NCI-H1694 treated with DMSO at 0.1 percent for 48 hours (cell line): Measurements from ENCODE around the gene PPME1.
"Not testable (repeated sequence)": the region's sequence is repeated elsewhere in the genome, so short reads cannot be mapped to it uniquely, and the experiment has no call there.

Source experiments
- DNase-seq: peaks from one replicate; lab custom pipeline; 2025; lab: John Stamatoyannopoulos, UW

The PPME1 gene

DNA sequence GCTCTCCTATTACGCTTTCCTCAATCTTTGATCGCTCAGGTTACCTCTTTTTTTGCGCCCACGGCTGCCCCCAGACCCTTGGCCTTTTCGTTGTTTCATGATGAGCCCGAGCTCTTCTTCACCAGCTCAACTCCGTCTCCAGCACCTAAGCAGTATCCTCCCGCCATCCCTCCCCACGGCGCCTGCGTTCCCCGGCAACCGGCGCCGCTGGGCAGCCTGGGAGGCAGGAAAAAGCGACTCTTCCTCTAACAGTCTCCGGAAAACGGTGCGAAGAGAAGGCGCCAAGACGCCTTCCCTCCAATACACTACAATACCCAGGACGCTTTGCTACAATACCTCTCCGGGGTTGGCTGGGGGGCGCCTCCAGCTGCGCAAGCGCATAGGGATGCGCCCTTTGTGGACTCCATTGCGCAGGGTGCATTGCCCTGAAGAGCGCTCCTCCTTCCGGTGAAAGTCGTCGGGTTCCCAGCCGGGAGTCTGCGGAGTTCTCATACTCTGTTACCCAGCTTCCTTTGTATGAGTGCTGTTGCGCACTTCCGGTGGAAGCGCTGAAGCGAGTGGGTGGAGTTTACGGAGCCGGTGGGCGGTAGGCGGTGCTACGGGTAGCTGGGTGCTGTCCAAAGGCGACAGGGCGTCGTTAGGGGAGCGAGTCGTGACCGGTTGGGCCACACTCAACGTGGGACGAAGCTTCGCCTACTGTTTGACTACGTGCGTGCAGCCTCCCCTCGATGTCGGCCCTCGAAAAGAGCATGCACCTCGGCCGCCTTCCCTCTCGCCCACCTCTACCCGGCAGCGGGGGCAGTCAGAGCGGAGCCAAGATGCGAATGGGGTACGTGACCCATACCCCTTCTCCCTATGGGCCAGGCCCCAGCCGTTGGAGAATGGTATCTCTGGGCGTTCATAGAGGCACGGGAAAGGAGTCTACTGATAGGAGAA is at the start of gene PPME1, which contains the start of gene C2CD3:
PPME1 (plus strand) TSS at position 596 of the 936 bp plus-strand sequence; CDS start at position 729, 133 bp downstream.
C2CD3 (minus strand) TSS at position 309 of the 936 bp plus-strand sequence; CDS start at position 99, 210 bp downstream.
- DNase-seq = peak; percentile 97

DNA sequence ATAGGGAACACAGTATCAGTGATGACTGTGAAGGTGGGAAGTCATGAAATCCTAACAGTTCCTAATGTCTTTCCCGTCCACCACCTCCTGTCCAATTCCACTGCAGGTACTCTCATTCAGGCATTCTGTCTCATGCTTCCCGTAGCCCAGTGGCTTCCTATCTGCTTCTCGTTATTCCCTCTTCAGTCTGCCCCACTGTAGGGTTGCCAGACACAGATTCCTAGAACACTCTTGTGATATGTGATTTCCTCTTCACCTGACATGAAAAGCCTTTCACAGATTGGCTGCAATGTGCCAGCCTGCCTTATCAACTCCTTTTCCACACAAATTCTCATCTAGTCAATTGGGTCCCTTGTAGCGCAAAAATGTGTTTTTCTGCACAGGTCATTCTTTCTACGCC is 49.3 kb upstream of the PPME1 start:
- DNase-seq = no peak

- no peak for DNase-seq
These were observed 48.1 kb upstream of the PPME1 start for GRCh38 chr11:74123008-74123448.

DNA sequence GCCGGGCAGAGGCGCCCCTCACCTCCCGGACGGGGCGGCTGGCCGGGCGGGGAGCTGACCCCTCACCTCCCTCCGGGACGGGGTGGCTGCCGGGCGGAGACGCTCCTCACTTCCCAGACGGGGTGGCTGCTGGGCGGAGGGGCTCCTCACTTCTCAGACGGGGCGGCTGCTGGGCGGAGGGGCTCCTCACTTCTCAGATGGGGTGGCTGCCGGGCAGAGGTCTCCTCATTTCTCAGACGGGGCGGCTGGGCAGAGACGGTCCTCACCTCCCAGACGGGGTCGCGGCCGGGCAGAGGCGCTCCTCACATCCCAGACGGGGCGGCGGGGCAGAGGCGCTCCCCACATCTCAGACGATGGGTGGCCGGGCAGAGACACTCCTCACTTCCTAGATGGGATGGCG is 42.0 kb upstream of the PPME1 start:
- not testable (repeated sequence) for DNase-seq

- DNase-seq = no peak
These were observed 38.3 kb upstream of the PPME1 start for GRCh38 chr11:74132833-74133232.

- no peak for DNase-seq
These were observed 37.7 kb upstream of the PPME1 start for GRCh38 chr11:74133436-74133835.

DNA sequence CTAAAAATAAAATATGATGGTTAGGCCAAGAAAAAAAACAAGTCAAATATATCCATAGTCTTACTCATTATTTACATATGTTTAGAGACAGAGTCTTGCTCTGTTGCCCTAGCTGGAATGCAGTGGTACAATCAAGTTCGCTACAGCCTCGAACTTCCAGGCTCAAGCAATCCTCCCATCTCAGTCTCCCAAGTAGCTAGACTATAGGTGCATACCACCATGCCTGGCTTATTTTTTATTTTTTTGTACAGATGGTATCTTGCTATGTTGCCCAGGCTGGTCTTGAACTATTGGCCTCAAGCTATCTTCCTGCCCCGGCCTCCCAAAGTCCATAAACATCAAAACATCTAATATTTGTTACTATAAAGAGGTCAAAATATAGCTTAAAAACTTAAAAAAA is 36.4 kb upstream of the PPME1 start:
- DNase-seq = no peak

DNA sequence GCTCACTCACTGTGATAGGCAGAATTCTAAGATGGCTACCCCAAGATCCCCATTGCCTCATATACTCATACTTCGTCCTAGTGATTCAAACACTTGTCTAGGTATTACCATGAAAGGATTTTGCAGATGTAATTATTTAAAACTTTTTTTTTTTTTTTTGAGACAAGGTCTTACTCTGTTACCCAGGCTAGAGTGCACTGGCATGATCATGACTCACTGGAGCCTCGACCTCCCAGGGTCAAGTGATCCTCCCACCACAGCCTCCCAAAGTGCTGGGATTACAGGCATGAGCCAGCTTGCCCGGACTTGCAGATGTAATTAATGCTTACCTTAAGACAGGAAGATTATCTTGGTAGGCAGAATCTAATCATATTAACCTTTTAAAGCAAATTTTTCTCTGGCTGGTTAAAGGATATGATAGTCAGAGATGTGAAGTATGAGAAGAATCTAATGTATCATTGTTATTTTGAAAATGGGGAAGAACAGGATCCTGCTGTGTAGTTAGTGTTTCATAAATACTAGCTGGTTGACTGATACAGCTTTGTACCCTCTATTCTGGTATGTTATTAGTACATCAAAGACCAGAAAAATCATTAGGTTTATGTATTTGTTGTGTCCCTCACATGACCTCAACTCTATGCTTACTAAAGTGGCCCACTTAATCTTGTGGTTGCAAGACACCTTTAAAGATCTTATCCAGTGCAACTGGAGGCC is 35.8 kb upstream of the PPME1 start:
- DNase-seq = no peak

DNA sequence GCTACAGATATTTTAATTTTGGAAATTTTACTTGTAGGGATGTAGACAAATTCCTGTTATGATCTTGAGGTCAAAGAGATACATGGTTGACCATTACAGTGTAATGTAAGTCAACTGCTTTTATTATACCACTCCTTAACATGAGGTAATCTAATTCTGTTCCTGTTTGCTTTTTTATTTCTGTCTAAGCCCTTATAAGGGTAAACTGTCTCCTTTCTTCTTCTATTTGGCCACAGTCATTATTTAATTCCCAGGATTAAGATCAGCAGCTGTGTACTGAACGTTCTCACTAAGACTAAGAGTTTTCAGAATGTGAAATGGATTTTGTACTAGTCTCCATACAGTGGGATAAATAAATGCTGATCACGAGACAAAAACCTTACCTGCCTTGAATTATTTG is 33.1 kb upstream of the PPME1 start:
- DNase-seq = no peak

- DNase-seq = peak; percentile 35
These were observed 32.5 kb upstream of the PPME1 start for GRCh38 chr11:74138572-74138971.

- DNase-seq = no peak
These were observed 31.8 kb upstream of the PPME1 start for GRCh38 chr11:74139151-74139918.

GRCh38 chr11:74139919-74140431 is 31.1 kb upstream of the PPME1 start:
- DNase-seq = not testable (repeated sequence)

DNA sequence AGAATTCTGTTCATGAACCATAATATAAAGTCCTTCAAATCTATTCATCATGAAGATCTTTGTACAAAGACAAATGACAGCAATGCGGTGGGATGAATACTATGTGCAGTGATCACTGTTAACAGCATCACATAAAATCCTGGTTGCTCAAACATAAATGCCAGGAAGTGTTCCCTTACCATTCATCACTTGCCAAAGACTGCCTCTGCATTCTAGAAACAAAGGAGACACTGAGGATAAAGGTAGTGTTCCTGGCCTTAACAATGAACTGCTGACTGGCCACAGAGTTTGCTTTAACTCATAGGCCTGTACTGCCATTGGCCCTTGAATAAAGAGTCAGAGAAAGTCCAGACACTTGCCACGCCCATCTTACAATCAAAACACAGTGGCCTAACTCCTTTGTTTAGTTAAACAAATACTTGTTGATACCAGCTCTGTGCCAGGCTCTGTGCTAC is 29.8 kb upstream of the PPME1 start:
- DNase-seq = no peak

DNA sequence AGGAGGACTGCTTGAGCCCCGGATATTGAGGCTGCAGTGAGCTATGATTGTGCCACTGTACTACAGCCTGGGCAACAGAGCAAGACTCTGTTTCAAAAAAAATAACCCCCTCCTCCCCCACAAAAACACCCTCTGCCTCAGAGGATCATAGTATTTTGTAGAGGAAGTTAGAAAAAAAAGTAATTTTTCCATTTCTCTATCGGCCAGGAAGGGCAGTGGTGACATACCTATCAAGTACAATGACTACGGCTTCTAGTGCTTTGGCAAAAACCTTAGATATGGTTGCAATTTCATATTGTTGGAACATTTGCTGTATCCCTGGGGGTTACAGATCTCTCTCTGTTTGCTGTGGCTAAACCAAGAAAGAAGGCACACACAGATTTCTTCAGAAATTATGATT is 29.2 kb upstream of the PPME1 start:
- DNase-seq = no peak

DNA sequence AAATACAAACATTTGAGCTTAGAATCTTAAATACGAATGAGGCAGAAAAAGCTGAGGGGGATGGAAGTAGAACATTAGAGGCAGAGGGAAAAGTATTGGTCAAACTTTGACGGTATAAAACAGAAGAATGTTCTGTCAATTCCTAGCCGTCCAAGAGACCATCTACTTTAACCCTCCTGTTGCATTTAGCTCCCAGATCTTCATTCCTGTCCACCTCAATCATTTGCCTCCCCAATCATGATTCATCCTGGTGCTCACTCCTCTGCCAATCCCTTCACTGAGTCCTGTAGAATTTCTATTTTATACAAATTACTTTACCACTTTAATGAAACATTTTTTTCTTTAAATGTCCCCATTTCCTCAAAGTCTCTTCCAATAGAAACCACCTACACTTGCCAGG is 28.5 kb upstream of the PPME1 start:
- DNase-seq = no peak

DNA sequence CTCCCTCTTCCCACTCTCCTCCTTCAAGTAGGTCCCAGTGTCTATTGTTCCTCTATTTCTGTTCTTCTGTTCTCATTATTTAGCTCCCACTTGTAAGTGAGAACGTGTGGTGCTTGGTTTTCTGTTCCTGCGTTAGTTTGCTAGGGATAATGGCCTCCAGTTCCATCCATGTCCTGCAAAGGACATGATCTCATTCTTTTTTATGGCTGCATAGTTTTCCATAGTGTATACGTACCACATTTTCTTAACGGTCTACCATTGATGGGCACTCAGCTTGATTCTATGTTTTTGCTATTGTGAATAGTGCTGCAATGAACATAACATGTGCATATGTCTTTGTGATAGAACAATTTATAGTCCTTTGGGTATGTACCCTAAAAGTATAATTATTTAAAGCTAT is 26.5 kb upstream of the PPME1 start:
- DNase-seq = no peak

GRCh38 chr11:74147199-74147929 is 23.7 kb upstream of the PPME1 start:
- no peak for DNase-seq

DNA sequence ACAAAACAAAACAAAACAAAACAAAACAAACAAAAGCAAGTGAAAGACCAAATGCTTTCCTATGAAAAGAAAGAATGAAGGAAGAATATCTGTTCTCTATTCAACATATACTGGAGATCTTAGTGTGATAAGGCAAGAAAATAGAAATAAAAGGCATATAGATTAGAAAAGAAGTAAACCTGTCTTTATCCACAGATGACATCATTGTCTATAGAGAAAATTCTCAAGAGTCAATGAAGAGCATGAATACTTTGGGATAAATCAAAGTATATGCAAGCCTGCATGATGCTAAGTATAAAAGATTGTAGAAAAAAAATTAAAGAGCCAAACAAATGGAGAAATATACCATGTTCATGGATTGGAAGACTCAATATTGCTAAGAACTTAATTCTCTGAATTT is 17.9 kb upstream of the PPME1 start:
- no peak for DNase-seq

GRCh38 chr11:74154620-74155281 is 16.3 kb upstream of the PPME1 start:
- peak; percentile 41 for DNase-seq

DNA sequence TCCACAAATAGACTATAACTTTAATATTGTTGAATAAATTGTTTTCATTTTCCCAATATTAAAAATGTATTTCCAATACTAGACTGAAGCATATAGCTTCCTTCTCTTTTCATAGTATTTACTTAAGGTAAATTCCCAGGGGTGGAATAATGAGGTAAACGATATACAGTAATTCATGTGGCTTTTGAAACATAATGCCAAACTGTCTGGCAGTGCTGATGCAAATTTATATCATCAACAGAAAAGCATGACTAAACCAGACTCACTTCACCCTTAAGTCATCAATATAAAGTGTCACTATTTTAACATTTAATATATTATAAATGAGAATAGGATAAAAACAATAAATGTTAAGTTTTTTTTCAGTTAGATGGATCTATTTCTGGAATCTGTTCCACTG is 13.9 kb upstream of the PPME1 start:
- no peak for DNase-seq

- no peak for DNase-seq
These were observed 11.4 kb upstream of the PPME1 start for GRCh38 chr11:74159642-74160041.
